BLaER1 (cell line): ENCODE results near the gene VPS18.
A peak's percentile ranks its signal among the peaks of the same experiment; 100 is the strongest.

Source experiments
- H3K27ac ChIP-seq: shearing (Covaris generic); formaldehyde crosslinking; 2 replicates; pipeline ENCODE4 v1.8.1; 2022
- H3K27me3 ChIP-seq: shearing (Covaris generic); formaldehyde crosslinking; 2 replicates; pipeline ENCODE4 v1.8.1; 2022
- H3K36me3 ChIP-seq: shearing (Covaris generic); formaldehyde crosslinking; 2 replicates; pipeline ENCODE4 v1.8.1; 2022
- H3K4me1 ChIP-seq: shearing (Covaris generic); formaldehyde crosslinking; 2 replicates; pipeline ENCODE4 v1.8.1; 2022
- H3K4me2 ChIP-seq: shearing (Covaris generic); formaldehyde crosslinking; 2 replicates; pipeline ENCODE4 v1.8.1; 2022
- H3K4me3 ChIP-seq: shearing (Covaris generic); formaldehyde crosslinking; 2 replicates; pipeline ENCODE4 v1.8.1; 2022
- H3K9ac ChIP-seq: shearing (Covaris generic); formaldehyde crosslinking; 2 replicates; pipeline ENCODE4 v1.8.1; 2022
- H3K9me3 ChIP-seq: shearing (Covaris generic); formaldehyde crosslinking; 2 replicates; pipeline ENCODE4 v1.8.1; 2022
- H4K20me1 ChIP-seq: shearing (Covaris generic); formaldehyde crosslinking; 2 replicates; pipeline ENCODE4 v1.8.1; 2022
- Cebpa-rat ChIP-seq: shearing (Covaris generic); IDR thresholded peaks from 2 replicates; pipeline ENCODE4 v1.8.1; 2022

The VPS18 gene

DNA sequence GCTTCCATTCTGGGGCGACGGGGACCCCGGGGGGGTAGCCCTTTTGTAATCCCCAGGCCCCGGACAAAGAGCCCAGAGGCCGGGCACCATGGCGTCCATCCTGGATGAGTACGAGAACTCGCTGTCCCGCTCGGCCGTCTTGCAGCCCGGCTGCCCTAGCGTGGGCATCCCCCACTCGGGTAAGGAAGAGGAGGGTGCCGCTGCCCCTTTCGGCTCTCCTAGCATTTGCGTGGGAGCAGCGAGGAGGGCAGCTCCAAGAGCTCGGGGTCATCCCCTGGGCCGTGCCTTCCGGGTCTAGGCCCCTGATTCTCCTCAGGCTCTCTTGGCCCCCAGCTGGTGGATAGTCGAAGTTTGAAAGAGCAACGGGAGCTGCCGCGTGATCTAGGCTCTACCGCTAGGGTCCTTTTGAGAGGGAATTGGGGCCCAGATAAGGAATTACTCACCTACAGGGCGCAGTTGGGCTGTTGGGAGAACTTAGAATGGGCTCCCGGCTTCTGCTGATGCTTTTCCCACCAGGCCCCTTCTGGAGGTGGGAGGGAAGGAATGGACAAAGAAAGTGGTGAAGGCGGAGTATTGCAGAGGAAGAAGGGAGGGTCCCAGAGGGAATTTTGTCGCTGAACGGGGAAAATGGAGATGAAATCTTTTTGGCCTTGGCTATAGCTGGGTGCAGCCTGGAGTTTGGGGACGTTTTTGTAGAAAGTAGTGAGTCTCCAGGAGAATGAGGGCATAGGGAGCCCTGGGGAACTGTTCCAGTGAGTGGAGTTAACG, 615 bp downstream of the VPS18 start:
- Histone ChIP-seq H3K4me3 (peak overlapping the region; percentile 87), H3K27ac (peak overlapping the region; percentile 80), H3K27me3 (no peaks in the 10 kb centered on the region), H3K4me2 (peak overlapping the region; percentile 91), H3K4me1 (peaks cover 42% of the 10 kb centered on the region), H3K9me3 (no peaks in the 10 kb centered on the region), H4K20me1 (peaks cover 21% of the 10 kb centered on the region), H3K36me3 (peaks cover 42% of the 10 kb centered on the region), H3K9ac (peak overlapping the region; percentile 86)
- TF ChIP-seq Cebpa-rat = no peak

GRCh38 chr15:40899536-40900207, 5.4 kb downstream of the VPS18 start:
- H4K20me1 ChIP-seq = peaks cover 59% of the 10 kb centered on the region
- H3K9ac ChIP-seq = 0 out of 2 replicates have a peak overlapping the region, but pooled peaks have one; percentile 22
- H3K4me3 ChIP-seq = no peak overlapping the region
- H3K27me3 ChIP-seq = no peaks in the 10 kb centered on the region
- H3K4me2 ChIP-seq = no peak overlapping the region
- H3K9me3 ChIP-seq = no peaks in the 10 kb centered on the region
- peaks cover 70% of the 10 kb centered on the region for H3K4me1 ChIP-seq
- H3K27ac ChIP-seq = peak overlapping the region; percentile 25; the same call in 1 of the 2 replicates
- TF ChIP-seq Cebpa-rat = no peak
- peaks cover 84% of the 10 kb centered on the region for H3K36me3 ChIP-seq

- H3K4me1 ChIP-seq = peaks cover 74% of the 10 kb centered on the region
- TF ChIP-seq Cebpa-rat = no peak
- 0 out of 2 replicates have a peak overlapping the region, but pooled peaks have one; percentile 22 for H3K9ac ChIP-seq
- no peaks in the 10 kb centered on the region for H3K9me3 ChIP-seq
- peak overlapping the region; percentile 4; the same call in 1 of the 2 replicates for H3K4me2 ChIP-seq
- H3K4me3 ChIP-seq = no peak overlapping the region
- no peaks in the 10 kb centered on the region for H3K27me3 ChIP-seq
- peaks cover 57% of the 10 kb centered on the region for H4K20me1 ChIP-seq
- H3K27ac ChIP-seq = peak overlapping the region; percentile 25; the same call in 1 of the 2 replicates
- peaks cover 88% of the 10 kb centered on the region for H3K36me3 ChIP-seq
Measured at GRCh38 chr15:40900256-40901052, 6.2 kb downstream of the VPS18 start.

GRCh38 chr15:40901053-40901443, 6.8 kb downstream of the VPS18 start:
- peaks cover 84% of the 10 kb centered on the region for H3K36me3 ChIP-seq
- H3K9me3 ChIP-seq = no peaks in the 10 kb centered on the region
- H3K27ac ChIP-seq = no peak overlapping the region
- H3K9ac ChIP-seq = no peak overlapping the region
- TF ChIP-seq Cebpa-rat = no peak
- peaks cover 51% of the 10 kb centered on the region for H4K20me1 ChIP-seq
- peaks cover 74% of the 10 kb centered on the region for H3K4me1 ChIP-seq
- no peak overlapping the region for H3K4me3 ChIP-seq
- no peaks in the 10 kb centered on the region for H3K27me3 ChIP-seq
- H3K4me2 ChIP-seq = peak overlapping the region; percentile 93; the same call in 1 of the 2 replicates

DNA sequence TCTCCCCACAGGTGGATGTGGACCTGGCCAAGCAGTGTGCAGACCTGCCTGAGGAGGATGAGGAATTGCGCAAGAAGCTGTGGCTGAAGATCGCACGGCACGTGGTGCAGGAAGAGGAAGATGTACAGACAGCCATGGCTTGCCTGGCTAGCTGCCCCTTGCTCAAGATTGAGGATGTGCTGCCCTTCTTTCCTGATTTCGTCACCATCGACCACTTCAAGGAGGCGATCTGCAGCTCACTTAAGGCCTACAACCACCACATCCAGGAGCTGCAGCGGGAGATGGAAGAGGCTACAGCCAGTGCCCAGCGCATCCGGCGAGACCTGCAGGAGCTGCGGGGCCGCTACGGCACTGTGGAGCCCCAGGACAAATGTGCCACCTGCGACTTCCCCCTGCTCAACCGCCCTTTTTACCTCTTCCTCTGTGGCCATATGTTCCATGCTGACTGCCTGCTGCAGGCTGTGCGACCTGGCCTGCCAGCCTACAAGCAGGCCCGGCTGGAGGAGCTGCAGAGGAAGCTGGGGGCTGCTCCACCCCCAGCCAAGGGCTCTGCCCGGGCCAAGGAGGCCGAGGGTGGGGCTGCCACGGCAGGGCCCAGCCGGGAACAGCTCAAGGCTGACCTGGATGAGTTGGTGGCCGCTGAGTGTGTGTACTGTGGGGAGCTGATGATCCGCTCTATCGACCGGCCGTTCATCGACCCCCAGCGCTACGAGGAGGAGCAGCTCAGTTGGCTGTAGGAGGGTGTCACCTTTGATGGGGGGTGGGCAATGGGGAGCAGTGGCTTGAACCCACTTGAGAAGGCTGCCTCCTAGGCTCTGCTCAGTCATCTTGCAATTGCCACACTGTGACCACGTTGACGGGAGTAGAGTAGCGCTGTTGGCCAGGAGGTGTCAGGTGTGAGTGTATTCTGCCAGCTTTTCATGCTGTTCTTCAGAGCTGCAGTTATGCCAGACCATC, 8.6 kb downstream of the VPS18 start:
- Histone ChIP-seq H3K9ac (peak overlapping the region; percentile 78), H3K27me3 (no peaks in the 10 kb centered on the region), H3K9me3 (no peaks in the 10 kb centered on the region), H3K36me3 (peaks cover 65% of the 10 kb centered on the region), H3K27ac (peak overlapping the region; percentile 92), H4K20me1 (peaks cover 46% of the 10 kb centered on the region), H3K4me3 (peak overlapping the region; percentile 53), H3K4me1 (peaks cover 84% of the 10 kb centered on the region), H3K4me2 (peak overlapping the region; percentile 93)
- peak; percentile 99 for TF ChIP-seq Cebpa-rat

GRCh38 chr15:40904552-40905201, 10.4 kb downstream of the VPS18 start:
- Histone ChIP-seq H3K9me3 (no peaks in the 10 kb centered on the region), H3K4me2 (peak overlapping the region; percentile 93), H3K4me1 (peaks cover 97% of the 10 kb centered on the region), H3K4me3 (0 out of 2 replicates have a peak overlapping the region, but pooled peaks have one; percentile 8), H4K20me1 (peaks cover 44% of the 10 kb centered on the region), H3K27me3 (no peaks in the 10 kb centered on the region), H3K9ac (peak overlapping the region; percentile 77), H3K27ac (peak overlapping the region; percentile 95), H3K36me3 (peaks cover 47% of the 10 kb centered on the region)
- TF ChIP-seq Cebpa-rat = no peak

GRCh38 chr15:40906091-40906990, 12.1 kb downstream of the VPS18 start:
- peak overlapping the region; percentile 93 for H3K4me2 ChIP-seq
- H3K9me3 ChIP-seq = no peaks in the 10 kb centered on the region
- peaks cover 31% of the 10 kb centered on the region for H3K36me3 ChIP-seq
- no peak for TF ChIP-seq Cebpa-rat
- H3K27me3 ChIP-seq = no peaks in the 10 kb centered on the region
- peak overlapping the region; percentile 87 for H3K9ac ChIP-seq
- H3K27ac ChIP-seq = peak overlapping the region; percentile 95
- peak overlapping the region; percentile 68 for H3K4me3 ChIP-seq
- peaks cover 97% of the 10 kb centered on the region for H3K4me1 ChIP-seq
- peaks cover 27% of the 10 kb centered on the region for H4K20me1 ChIP-seq
